ENCODE measurements around the gene MRPS14. TPM values are rescaled to one million over a fixed set of nuclear protein-coding genes. Genes with fewer than 3 reads are reported as not detected.
"Not testable (repeated sequence)": the region's sequence is repeated elsewhere in the genome, so short reads cannot be mapped to it uniquely, and the experiment has no call there.

Gene MRPS14
- polyA plus RNA-seq, 3 donors = 51.2 to 55.9 (median 53.1) TPM

DNA sequence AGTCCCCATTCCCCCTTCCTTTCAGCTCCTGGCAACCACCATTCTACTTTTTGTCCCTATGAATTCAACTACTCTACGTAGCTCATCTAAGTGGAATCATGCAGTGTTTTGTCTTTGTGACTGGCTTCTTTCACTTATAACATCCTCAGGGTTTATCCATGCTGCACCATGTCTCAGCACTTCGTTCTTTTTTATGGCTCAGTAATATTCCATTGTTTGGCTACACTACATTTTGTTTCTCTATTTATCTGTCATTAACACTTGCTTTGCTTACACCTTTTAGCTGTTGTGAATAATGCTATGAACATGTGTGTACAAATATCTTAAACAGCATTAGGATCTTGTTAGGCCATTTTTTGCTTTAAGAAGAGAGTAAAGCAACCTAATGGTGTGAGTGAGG is 1.5 kb upstream of the MRPS14 start:
- no peak for DNase-seq (ENCODE audit: low read depth in 3 of 3, low spot score in 2 of 3)

DNA sequence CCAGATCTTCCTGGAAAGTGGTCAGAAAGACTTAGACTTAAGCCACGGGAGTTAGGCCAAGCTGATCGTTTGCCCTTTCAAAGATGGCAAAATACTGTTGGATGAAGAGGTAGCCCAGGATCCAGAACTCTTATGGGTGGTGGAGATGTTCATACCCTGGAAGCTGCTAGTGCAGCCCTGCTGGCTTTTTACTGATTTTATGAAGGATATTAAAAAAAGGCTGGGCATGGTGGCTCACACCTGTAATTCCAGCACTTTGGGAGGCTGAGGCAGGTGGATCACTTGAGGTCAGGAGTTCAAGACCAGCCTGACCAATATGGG is 657 bp upstream of the MRPS14 start:
- not testable (repeated sequence) for DNase-seq (ENCODE audit: low read depth in 3 of 3, low spot score in 2 of 3)

DNA sequence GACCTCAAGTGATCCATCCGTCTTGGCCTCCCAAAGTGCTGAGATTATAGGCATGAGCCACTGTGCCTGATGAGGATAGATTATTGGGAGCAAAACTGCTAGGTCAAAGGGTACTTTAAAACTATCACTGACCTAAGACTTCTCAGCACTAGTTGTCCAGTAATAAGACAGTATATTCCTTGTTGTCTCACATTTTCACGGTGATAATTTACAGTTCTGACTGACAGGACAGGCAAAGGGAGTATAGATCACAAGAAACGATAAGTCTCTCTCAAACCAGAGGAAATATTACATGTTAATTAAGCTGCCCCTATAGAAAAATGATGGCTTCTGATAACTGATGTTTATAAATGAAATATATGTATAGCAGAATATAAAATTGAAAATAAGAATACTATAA is 3.7 kb downstream of the MRPS14 start:
- no peak for DNase-seq (ENCODE audit: low read depth in 3 of 3, low spot score in 2 of 3)

DNA sequence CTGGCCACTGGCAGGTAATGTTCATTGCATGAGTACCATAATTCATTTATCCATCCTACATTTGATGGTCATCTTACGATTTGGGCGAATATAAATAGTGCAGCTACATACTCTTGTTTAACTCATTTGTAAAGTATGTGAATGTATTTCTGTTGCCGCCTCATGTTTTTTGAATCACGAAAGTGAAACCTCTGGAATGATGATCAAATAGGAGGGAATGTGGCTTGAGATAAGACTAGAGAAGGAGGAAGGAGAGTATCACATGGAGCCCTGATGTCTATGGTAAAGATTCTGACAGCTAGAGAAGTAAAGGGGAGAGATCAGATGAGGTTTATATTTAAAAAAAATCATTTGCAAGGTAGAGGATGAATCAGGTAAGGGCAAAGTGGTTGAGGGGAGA is 8.0 kb downstream of the MRPS14 start:
- DNase-seq (ENCODE audit: low read depth in 3 of 3, low spot score in 2 of 3) = no peak

DNA sequence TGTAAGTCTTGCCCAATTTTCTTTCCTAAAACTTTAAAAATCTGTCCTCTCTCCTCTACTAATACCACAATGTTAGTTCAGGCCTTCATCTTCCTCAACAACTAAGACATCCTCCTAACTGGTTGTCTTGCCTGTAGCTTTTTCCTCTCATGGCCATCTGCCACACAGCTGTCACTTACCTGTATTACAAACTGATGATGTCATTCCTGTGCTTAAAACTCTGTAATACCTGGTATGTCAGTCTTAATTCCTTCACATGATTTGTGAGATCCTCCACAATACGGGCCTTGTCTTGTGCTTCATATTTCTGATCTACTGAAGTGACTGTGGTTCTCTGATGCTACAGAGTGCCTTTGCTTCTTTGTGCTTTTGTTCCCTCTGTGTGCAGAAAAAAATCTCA is 9.8 kb downstream of the MRPS14 start:
- DNase-seq (ENCODE audit: low read depth in 3 of 3, low spot score in 2 of 3) = no peak

DNA sequence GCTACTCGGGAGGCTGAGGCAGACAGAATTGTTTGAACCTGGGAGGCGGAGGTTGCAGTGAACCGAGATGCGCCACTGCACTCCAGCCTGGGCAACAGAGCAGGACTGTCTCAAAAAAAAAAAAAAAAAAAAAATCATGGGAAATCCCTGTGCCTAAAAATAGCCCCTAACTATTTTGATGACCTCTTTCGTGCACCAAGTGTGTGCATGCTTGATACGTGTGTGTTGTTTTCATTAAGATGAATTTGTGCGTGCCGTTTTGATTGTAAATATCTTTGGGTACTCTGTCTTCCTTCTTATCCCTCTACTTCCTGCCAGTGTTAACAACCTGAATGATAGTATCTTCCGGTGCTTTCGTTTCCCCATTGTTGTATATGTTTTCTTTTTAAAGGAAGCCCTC is 13.7 kb downstream of the MRPS14 start:
- no peak for DNase-seq (ENCODE audit: low read depth in 3 of 3, low spot score in 2 of 3)

DNA sequence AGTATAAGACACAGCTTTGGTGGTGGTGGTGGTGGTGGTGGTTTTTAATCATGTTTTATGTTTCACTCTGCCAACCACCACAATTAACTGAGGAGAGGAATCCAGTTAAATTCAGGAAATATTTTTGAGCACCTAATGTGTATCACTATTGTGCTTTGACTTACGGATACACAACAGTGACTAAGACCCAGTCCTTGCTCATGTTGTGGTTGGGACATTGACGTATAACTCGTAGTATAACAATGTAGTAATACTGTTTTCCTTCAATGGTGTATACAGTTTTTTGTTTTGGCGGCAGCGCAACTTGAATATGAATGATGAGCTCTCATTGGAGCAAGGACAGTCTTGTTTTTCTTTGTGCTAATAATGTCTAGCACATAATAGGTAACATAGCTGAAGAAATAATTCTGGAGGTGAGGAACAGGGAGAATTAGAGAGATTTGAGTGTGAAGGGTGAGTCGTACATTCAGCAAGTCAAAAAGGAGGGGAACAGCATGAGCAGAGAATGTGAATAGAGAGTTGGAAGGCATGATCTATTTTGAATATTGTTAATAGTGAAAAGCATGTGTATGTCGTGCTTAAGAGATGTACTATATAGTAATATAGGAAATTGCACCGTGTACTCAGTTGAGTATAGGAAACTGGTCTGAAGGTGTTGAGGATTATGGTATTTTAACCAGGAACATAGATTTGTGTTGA is 18.0 kb downstream of the MRPS14 start:
- no peak for DNase-seq (ENCODE audit: low read depth in 3 of 3, low spot score in 2 of 3)

DNA sequence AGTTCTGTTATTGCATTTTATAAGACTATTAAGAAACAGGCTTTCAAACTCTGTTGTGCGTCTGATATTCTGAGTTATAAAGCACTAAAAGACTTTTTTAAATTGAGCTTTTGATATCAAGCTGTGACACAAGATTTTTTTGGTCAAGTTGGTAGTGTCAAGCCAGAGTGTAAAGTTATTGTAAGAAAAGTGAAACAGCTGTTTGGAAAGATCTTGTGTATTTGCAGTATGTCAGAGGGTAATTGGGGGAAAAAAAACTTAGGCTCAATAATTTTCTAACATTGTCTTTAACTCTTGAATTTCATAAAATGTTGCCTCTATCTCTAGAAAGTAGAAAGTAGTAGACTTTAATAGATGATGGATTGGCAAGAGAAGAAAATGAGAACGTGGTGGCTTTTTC is 19.7 kb downstream of the MRPS14 start:
- no peak for DNase-seq (ENCODE audit: low read depth in 3 of 3, low spot score in 2 of 3)

DNA sequence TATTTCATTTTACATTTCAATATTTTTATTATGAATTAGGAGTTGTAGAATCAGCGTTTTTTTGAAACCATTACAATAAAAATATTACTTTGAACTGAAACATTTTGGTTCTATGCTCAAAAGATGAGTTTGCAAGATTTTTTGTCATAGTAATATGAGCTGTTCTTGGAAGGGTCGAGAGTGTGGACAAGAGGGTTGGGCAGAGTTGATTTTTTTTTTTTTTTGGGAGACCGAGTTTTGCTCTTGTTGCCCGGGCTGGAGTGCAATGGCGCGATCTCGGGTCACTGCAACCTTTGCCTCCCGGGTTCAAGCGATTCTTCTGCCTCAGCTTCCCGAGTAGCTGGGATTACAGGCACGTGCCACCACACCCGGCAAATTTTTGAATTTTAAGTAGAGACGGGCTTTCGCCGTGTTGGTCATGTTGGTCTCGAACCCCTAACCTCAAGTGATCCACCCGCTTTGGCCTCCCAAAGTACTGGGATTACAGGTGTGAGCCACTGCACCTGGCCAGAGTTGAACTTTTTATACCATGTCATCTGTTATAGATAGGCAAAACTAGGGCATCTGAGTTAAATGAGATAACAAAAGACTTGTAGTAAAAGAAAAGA is 20.2 kb downstream of the MRPS14 start:
- DNase-seq (ENCODE audit: low read depth in 3 of 3, low spot score in 2 of 3) = no peak

DNA sequence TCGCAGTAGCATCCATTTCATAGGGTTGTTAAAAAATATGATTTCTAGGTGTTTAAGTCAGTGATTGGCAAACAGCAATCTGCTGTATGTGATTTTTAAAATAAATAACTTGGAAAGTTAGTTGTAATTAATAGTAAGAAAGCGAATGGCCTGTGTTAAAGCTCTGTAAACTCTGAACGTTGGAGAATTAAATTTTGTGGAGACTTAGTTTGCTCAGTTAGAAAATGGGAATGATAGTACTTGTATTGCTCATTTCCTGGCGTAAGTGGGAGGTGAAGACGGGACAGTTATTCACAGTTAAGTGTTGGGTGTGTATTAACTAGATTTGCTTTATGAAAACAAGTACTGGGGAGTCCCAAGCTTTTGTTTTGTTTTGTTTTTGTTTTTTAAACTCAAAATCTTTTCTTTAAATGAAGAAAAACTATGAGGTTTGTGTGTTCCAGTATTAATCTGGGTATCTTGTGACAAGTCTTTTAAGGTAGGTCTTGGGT is 22.5 kb downstream of the MRPS14 start:
- DNase-seq (ENCODE audit: low read depth in 3 of 3, low spot score in 2 of 3) = no peak

DNA sequence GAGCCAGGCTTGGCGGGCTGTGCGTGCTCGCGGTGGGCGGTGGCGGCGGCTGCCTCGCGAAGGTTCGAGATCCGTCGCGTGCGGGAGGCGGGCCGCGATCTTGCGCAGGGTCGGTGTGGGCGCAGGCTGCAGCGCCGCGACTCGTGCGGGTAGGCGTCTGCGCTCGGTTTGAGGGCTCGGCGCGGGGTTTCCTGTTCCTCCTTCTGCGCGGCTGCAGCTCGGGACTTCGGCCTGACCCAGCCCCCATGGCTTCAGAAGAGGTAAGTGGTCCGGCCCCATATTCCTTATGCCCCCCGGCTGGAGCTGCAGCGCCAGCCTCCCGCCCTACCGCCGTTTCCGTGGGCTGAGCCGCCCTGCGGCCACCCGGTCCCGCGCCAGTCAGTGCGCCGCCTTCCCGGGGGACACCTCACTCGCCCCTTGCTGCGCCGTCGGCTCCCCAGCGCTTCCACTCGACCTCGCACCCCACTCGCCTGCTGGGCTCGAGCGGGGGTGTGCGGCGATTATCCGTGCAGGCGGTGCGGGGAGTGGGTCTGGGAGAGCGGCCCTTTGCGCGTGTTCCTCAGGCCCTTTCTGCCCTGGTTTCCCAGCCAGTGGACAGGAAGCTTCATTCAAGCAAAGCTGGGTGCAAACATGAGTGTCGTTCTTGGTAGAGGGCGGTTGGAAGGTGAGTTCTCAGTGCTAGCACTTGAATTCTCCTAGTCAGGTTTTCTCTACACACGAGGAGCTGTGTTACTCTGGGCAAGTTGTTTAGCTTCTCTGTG is 23.1 kb downstream of the MRPS14 start, which contains the start of gene CACYBP:
TSS of gene CACYBP (plus strand) at position 12 of the 761 bp plus-strand sequence. CDS start at position 246, 234 bp downstream.
- no peak for DNase-seq (ENCODE audit: low read depth in 3 of 3, low spot score in 2 of 3)

DNA sequence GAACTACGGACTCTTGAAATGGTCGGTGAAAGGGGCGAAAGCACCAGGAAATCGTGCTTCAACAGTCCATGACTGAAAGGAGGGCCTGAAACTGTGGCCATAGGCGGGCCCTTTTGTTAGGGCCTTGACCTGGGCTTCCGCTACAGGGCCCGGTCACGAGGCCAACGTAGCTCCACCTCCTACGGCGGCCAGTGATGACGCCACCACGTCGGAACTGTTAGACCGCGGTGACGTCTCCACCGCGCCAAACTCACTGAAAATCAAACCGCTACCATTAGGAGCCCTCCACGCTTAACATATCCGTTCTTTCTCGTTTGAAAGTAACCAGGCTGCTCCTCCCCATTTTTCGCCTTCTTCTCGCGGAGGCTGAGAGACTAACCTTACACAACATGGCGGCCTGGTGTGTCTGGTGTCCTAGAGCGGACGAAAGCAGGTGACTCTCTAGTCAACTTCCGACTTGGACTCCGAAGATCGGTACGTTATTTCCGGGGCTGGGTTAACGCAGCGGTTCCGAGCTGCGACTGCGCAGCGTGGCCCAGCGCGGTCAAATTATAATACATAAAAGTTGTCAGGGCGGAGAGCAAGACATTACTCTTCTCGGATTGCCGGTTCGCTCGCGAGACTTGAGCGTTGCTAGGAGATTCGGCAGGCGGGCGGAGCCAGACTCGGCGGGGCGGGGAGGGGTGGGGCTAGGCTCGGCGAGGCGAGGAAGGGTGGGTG is 23.8 kb downstream of the MRPS14 start:
- peak; percentile 96 to 100 (median 99) for DNase-seq (ENCODE audit: low read depth in 3 of 3, low spot score in 2 of 3)

DNA sequence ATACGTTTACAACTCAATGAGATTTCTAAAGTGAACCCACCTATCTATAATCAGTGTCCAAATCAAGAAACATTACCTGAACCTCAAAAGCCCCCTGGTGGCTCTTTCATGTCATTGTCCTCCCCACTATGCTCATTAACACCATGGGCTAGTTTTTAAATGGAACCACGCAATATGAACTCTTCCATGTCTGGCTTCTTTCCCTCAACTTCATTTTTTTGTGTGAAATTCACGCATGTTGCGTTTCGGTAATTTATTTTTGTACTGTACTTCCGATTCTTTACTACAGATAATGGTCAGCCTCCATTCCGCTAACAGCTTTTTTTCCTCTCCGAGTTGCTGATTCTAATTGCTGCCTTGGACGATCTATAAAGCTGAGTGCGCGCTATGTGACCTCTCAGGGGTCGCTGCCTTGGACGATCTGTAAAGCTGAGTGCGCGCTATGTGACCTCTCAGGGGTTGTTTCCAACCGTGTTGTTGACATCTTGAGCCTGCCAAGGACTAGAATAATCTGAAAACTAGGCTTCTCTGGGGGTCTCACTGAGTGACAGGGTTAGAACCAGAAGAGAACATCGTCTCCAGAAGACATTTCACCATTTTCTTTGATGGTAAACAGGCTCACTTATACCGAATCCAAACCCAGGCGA is 24.5 kb downstream of the MRPS14 start:
- peak; percentile 56 to 69 (median 66) for DNase-seq (ENCODE audit: low read depth in 3 of 3, low spot score in 2 of 3)

DNA sequence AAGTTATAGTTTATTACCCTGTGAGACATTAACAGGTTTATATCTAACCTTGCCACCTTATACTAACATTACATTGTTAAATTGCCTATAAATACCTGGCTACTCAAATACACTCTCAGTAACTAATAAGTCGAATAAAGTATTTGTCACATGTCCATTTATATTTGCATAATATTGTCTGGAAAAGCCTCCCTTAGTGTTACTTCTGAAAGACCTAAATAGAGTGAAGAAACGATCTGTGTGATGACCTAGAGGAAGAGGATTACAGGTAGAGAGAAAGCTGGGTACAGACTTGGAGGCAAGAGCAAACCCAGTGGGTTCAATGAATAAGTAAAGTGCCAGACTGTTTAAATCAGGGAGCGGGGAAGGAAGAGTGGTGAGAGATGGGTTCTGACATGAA is 26.2 kb downstream of the MRPS14 start:
- DNase-seq (ENCODE audit: low read depth in 3 of 3, low spot score in 2 of 3) = no peak

DNA sequence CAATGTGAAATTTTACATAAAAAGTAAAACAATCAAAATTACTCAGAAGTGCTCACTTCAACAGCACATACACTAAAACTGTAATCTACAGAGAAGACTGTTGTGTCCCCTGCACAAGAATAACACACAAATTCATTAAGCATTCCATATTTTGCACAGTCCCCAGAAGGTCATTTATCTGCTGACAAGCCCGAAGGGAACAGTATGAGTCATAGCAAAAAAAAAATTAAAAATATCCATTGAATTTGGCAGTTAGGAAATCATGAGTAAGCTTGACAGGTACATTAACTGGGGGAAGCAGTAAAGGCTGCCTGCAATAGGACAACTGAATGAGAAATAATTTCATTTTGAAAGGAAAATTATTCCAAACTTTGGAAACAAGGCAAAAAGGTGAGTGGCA is 26.7 kb downstream of the MRPS14 start:
- DNase-seq (ENCODE audit: low read depth in 3 of 3, low spot score in 2 of 3) = no peak

DNA sequence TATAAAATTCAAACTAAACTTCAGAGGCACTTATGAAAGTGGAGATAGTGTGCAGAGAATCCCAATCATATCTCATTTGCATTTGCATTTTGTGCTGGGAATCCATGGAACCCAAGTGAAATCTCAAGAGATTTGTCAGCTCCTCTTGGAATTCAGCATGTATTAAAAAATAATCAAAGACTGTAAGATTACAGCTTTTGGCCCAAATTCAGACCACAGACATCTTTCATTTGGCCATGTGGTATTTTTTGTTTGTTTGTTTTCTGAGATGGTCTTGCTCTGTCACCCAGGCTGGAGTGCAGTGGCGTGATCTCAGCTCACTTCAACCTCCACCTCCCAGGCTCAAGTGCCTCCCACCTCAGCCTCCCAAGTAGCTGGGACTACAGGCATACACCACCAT is 27.3 kb downstream of the MRPS14 start:
- no peak for DNase-seq (ENCODE audit: low read depth in 3 of 3, low spot score in 2 of 3)

DNA sequence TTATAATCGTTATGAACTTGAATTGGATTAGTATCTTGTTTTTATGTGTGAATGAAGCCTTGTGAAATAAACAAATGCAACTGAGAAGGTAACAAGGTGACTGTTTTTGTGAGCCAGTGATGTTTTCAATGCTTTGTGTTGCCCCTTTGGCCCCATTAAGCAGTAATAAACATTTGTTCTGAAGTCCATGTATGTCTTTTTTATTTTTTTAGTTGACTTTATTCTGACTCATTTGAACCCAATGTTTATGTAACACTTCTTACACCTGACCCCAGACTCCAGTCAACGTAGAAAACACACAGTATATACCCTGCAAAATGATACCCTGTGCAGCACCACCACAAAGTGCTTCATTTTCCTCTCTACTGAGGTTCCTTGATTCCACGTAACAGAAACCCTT is 28.1 kb downstream of the MRPS14 start:
- DNase-seq (ENCODE audit: low read depth in 3 of 3, low spot score in 2 of 3) = no peak

DNA sequence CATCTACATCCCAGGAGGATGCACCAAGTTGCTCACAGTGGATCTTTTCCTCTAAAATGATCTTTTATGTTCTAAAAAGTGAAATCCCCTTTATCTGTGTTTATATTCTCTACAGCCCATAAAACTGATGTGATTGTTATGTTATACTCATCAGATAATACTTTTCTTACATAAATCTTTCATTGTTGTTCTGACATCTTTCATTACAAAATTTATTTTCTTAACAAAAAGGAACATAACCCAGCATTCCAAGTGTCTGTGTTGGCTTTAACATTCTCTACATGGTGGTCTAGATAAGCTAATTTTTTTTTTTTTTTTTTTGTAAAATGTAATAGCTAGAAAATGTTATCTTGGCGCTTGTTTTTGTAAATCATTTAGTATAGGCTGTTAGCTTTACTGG is 31.8 kb downstream of the MRPS14 start:
- no peak for DNase-seq (ENCODE audit: low read depth in 3 of 3, low spot score in 2 of 3)

DNA sequence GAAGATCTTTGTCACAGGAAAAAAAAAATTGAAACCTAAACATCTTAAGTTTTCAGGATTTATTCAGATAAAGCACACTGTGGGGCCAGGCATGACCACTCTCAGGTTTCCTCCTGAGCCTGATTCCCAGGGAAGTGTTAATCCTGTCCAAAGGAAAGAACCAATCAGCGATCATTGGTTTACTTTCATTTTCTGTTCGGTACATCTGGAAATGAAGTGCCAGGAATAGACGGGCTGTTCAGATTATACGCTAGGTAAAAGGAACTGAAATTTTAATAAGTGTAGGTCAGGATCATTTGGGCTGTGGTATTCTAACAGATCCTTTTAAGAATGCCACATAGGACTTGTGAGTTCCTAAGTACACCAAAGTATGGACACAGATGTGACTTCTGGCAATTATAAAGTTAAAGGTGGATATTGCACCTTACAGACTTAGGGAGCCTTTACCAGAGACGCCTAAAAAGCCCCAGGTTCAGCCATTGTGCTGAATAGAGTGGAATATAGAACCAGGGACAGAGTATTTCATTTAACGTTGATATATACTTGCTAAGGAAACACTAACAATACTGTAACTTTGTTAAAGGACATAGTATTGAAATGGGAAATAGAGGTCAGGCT is 32.7 kb downstream of the MRPS14 start:
- no peak for DNase-seq (ENCODE audit: low read depth in 3 of 3, low spot score in 2 of 3)

DNA sequence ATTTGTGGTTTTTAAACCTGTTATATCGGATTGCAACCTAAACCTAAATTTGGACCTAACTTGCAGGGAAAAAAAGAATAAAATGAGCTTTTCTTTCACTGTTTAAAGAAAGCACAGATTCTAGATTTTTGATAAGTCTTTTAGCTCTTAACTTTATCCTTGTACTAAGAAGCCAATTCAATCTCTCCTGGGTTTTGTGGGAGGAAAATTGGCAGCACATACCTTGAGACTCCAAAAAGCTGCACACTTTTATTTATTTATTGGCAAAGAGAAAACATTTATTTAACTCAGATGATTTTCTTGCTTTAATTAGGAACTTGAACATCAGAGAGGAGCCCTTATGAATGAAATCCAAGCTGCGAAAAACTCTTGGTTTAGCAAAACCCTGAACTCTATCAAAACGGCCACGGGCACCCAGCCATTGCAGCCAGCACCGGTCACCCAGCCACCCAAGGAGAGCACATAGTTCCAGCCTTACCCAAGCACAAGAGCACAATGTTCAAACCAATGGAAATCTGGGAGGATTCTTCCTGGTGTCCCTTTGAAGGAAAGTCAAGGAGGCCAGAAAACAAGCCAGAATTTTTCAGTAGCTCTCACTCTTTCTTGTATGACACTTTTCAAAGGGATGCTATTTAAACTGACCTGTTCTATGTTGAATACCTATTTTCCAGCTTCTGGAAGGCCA is 33.5 kb downstream of the MRPS14 start:
- DNase-seq (ENCODE audit: low read depth in 3 of 3, low spot score in 2 of 3) = no peak
